ENCODE data around the gene CD6. TPM values are rescaled to one million over a fixed set of nuclear protein-coding genes. Genes with fewer than 3 reads are reported as not detected.

The CD6 gene
- total RNA-seq, 1 experiment from 2014 or later: 0.23 TPM

- no peak for TF ChIP-seq CTCF (IDR thresholded peaks at IDR 0.05; ENCODE audit: insufficient read depth in 1 of 2, low read depth in 1 of 2, low read length in 1 of 2, severe bottlenecking in 1 of 2, unreplicated experiment in 1 of 2)
- no TSS peak for BruUV-seq (replicated peaks)
- H3K4me3 ChIP-seq (ENCODE audit: low read depth, low read length): no peak overlapping the region
- no peaks in the 10 kb centered on the region for H3K9me3 ChIP-seq
- H3K27me3 ChIP-seq (replicated peaks; ENCODE audit: control insufficient read depth, insufficient read depth, low read length): no peaks in the 10 kb centered on the region
- H3K27ac Mint-ChIP-seq (ENCODE audit: unreplicated experiment): no peak overlapping the region
- H3K4me3 Mint-ChIP-seq (ENCODE audit: unreplicated experiment): no peak overlapping the region
- no peaks in the 10 kb centered on the region for H3K36me3 Mint-ChIP-seq (ENCODE audit: insufficient read depth, unreplicated experiment)
- no peaks in the 10 kb centered on the region for H3K9me3 Mint-ChIP-seq (ENCODE audit: unreplicated experiment)
- DNase-seq: no peak
- H3K36me3 ChIP-seq (ENCODE audit: control insufficient read depth, insufficient read depth, low read length): no peaks in the 10 kb centered on the region
- ChIA-PET CTCF (no interaction called here), POLR2A (no interaction called here)
- intact Hi-C loops (cut with micrococcal nuclease; ENCODE audit: unreplicated experiment): no loop called here
- peaks cover 13% of the 10 kb centered on the region for H3K4me1 Mint-ChIP-seq (ENCODE audit: low read depth, unreplicated experiment)
- no peaks in the 10 kb centered on the region for H3K27me3 Mint-ChIP-seq (ENCODE audit: insufficient read depth, unreplicated experiment)
- peaks cover 6% of the 10 kb centered on the region; the same call in 1 of the 2 replicates for H3K4me1 ChIP-seq
These were observed 23.2 kb upstream of the CD6 start for GRCh38 chr11:60948250-60948649.

GRCh38 chr11:60950024-60950423 lies 21.5 kb upstream of the CD6 start:
- Histone ChIP-seq H3K36me3 (ENCODE audit: control insufficient read depth, insufficient read depth, low read length) (no peaks in the 10 kb centered on the region), H3K9me3 (no peaks in the 10 kb centered on the region), H3K4me3 (ENCODE audit: low read depth, low read length) (no peak overlapping the region), H3K4me1 (peaks cover 6% of the 10 kb centered on the region; the same call in 1 of the 2 replicates), H3K27me3 (replicated peaks; ENCODE audit: control insufficient read depth, insufficient read depth, low read length) (no peaks in the 10 kb centered on the region)
- intact Hi-C loops (cut with micrococcal nuclease; ENCODE audit: unreplicated experiment): no loop called here
- H3K9me3 Mint-ChIP-seq (ENCODE audit: unreplicated experiment): no peaks in the 10 kb centered on the region
- BruUV-seq (replicated peaks): no TSS peak
- CTCF ChIA-PET: interaction anchor here (0.7 kb wide), 1 partner anchor 68 kb away, joined by 4 read pairs; no protein-coding TSS in a partner anchor
- peaks cover 13% of the 10 kb centered on the region for H3K4me1 Mint-ChIP-seq (ENCODE audit: low read depth, unreplicated experiment)
- no peak for DNase-seq
- TF ChIP-seq CTCF (IDR thresholded peaks at IDR 0.05; ENCODE audit: insufficient read depth in 1 of 2, low read depth in 1 of 2, low read length in 1 of 2, severe bottlenecking in 1 of 2, unreplicated experiment in 1 of 2): no peak
- POLR2A ChIA-PET: no interaction called here
- no peaks in the 10 kb centered on the region for H3K27me3 Mint-ChIP-seq (ENCODE audit: insufficient read depth, unreplicated experiment)
- no peaks in the 10 kb centered on the region for H3K36me3 Mint-ChIP-seq (ENCODE audit: insufficient read depth, unreplicated experiment)
- no peak overlapping the region for H3K4me3 Mint-ChIP-seq (ENCODE audit: unreplicated experiment)
- no peak overlapping the region for H3K27ac Mint-ChIP-seq (ENCODE audit: unreplicated experiment)

GRCh38 chr11:60950933-60951605 lies 20.4 kb upstream of the CD6 start:
- Mint-ChIP-seq H3K27ac (ENCODE audit: unreplicated experiment) (no peak overlapping the region), H3K4me1 (ENCODE audit: low read depth, unreplicated experiment) (peaks cover 13% of the 10 kb centered on the region), H3K27me3 (ENCODE audit: insufficient read depth, unreplicated experiment) (no peaks in the 10 kb centered on the region), H3K4me3 (ENCODE audit: unreplicated experiment) (no peak overlapping the region), H3K9me3 (ENCODE audit: unreplicated experiment) (no peaks in the 10 kb centered on the region), H3K36me3 (ENCODE audit: insufficient read depth, unreplicated experiment) (no peaks in the 10 kb centered on the region)
- no peak for TF ChIP-seq CTCF (IDR thresholded peaks at IDR 0.05; ENCODE audit: insufficient read depth in 1 of 2, low read depth in 1 of 2, low read length in 1 of 2, severe bottlenecking in 1 of 2, unreplicated experiment in 1 of 2)
- no peaks in the 10 kb centered on the region for H3K27me3 ChIP-seq (replicated peaks; ENCODE audit: control insufficient read depth, insufficient read depth, low read length)
- H3K36me3 ChIP-seq (ENCODE audit: control insufficient read depth, insufficient read depth, low read length): no peaks in the 10 kb centered on the region
- intact Hi-C loops (cut with micrococcal nuclease; ENCODE audit: unreplicated experiment): no loop called here
- H3K4me3 ChIP-seq (ENCODE audit: low read depth, low read length): no peak overlapping the region
- no TSS peak for BruUV-seq (replicated peaks)
- H3K9me3 ChIP-seq: no peaks in the 10 kb centered on the region
- no peak for DNase-seq
- ChIA-PET POLR2A (no interaction called here), CTCF (no interaction called here)
- H3K4me1 ChIP-seq: peaks cover 6% of the 10 kb centered on the region; the same call in 1 of the 2 replicates
